T-helper 1 cell treated with Interleukin-12 subunit alpha and Interleukin-12 subunit beta and Interleukin-4 antibody, amounts not matched to agents 30 μg/mL and 1 μg/mL, for 36 hours (primary cell): ENCODE measurements around the gene ZSCAN20.

ENCODE experiments used
- H3K27ac Mint-ChIP-seq: one replicate; pipeline ENCODE4 v1.8.0; 2021; ENCODE audit warnings: mild to moderate bottlenecking, mixed read lengths
- H3K27me3 Mint-ChIP-seq: one replicate; pipeline ENCODE4 v1.8.0; 2021; ENCODE audit warnings: low read depth, mixed read lengths
- H3K36me3 Mint-ChIP-seq: one replicate; pipeline ENCODE4 v1.8.0; 2021; ENCODE audit warnings: low read depth, mixed read lengths
- H3K4me1 Mint-ChIP-seq: one replicate; pipeline ENCODE4 v1.8.0; 2021; ENCODE audit warnings: low read depth, mixed read lengths
- H3K4me3 Mint-ChIP-seq: one replicate; pipeline ENCODE4 v1.8.0; 2021; ENCODE audit warnings: mild to moderate bottlenecking, moderate library complexity, mixed read lengths
- H3K9me3 Mint-ChIP-seq: one replicate; pipeline ENCODE4 v1.8.0; 2021; ENCODE audit warnings: mixed read lengths

The ZSCAN20 gene

GRCh38 chr1:33436557-33437285 is 35.7 kb upstream of the ZSCAN20 start:
- Mint-ChIP-seq H3K9me3 (no peaks in the 10 kb centered on the region), H3K4me1 (no peaks in the 10 kb centered on the region), H3K36me3 (no peaks in the 10 kb centered on the region), H3K27ac (no peak overlapping the region), H3K4me3 (no peak overlapping the region), H3K27me3 (peaks cover 53% of the 10 kb centered on the region)

- Mint-ChIP-seq H3K4me1 (peaks cover 5% of the 10 kb centered on the region), H3K4me3 (no peak overlapping the region), H3K27ac (no peak overlapping the region), H3K36me3 (no peaks in the 10 kb centered on the region), H3K27me3 (peaks cover 63% of the 10 kb centered on the region), H3K9me3 (no peaks in the 10 kb centered on the region)
Measured at GRCh38 chr1:33438364-33439160, 33.9 kb upstream of the ZSCAN20 start.

- no peak overlapping the region for H3K27ac Mint-ChIP-seq
- peaks cover 5% of the 10 kb centered on the region for H3K4me1 Mint-ChIP-seq
- H3K36me3 Mint-ChIP-seq = no peaks in the 10 kb centered on the region
- peaks cover 57% of the 10 kb centered on the region for H3K27me3 Mint-ChIP-seq
- H3K4me3 Mint-ChIP-seq = no peak overlapping the region
- H3K9me3 Mint-ChIP-seq = no peaks in the 10 kb centered on the region
Measured at GRCh38 chr1:33439662-33440061, 32.8 kb upstream of the ZSCAN20 start.

GRCh38 chr1:33441088-33441745 is 31.2 kb upstream of the ZSCAN20 start:
- Mint-ChIP-seq H3K27ac (no peak overlapping the region), H3K36me3 (no peaks in the 10 kb centered on the region), H3K9me3 (no peaks in the 10 kb centered on the region), H3K27me3 (peaks cover 44% of the 10 kb centered on the region), H3K4me3 (no peak overlapping the region), H3K4me1 (peaks cover 18% of the 10 kb centered on the region)

GRCh38 chr1:33442141-33442540 is 30.3 kb upstream of the ZSCAN20 start:
- no peak overlapping the region for H3K27ac Mint-ChIP-seq
- no peak overlapping the region for H3K4me3 Mint-ChIP-seq
- H3K9me3 Mint-ChIP-seq = no peaks in the 10 kb centered on the region
- H3K4me1 Mint-ChIP-seq = peaks cover 23% of the 10 kb centered on the region
- no peaks in the 10 kb centered on the region for H3K36me3 Mint-ChIP-seq
- H3K27me3 Mint-ChIP-seq = peaks cover 39% of the 10 kb centered on the region

- H3K27ac Mint-ChIP-seq = no peak overlapping the region
- H3K36me3 Mint-ChIP-seq = no peaks in the 10 kb centered on the region
- H3K4me3 Mint-ChIP-seq = no peak overlapping the region
- peaks cover 41% of the 10 kb centered on the region for H3K27me3 Mint-ChIP-seq
- H3K9me3 Mint-ChIP-seq = no peaks in the 10 kb centered on the region
- H3K4me1 Mint-ChIP-seq = peaks cover 31% of the 10 kb centered on the region
Measured at GRCh38 chr1:33443080-33443704, 29.3 kb upstream of the ZSCAN20 start.

- Mint-ChIP-seq H3K9me3 (no peaks in the 10 kb centered on the region), H3K27me3 (peaks cover 44% of the 10 kb centered on the region), H3K4me1 (peaks cover 31% of the 10 kb centered on the region), H3K36me3 (no peaks in the 10 kb centered on the region), H3K4me3 (no peak overlapping the region), H3K27ac (no peak overlapping the region)
Measured at GRCh38 chr1:33443705-33444180, 28.7 kb upstream of the ZSCAN20 start.

- H3K27ac Mint-ChIP-seq = no peak overlapping the region
- peaks cover 48% of the 10 kb centered on the region for H3K27me3 Mint-ChIP-seq
- peaks cover 31% of the 10 kb centered on the region for H3K4me1 Mint-ChIP-seq
- no peaks in the 10 kb centered on the region for H3K9me3 Mint-ChIP-seq
- no peaks in the 10 kb centered on the region for H3K36me3 Mint-ChIP-seq
- no peak overlapping the region for H3K4me3 Mint-ChIP-seq
Measured at GRCh38 chr1:33445108-33445507, 27.3 kb upstream of the ZSCAN20 start.

- Mint-ChIP-seq H3K36me3 (no peaks in the 10 kb centered on the region), H3K9me3 (no peaks in the 10 kb centered on the region), H3K4me3 (no peak overlapping the region), H3K27me3 (peaks cover 52% of the 10 kb centered on the region), H3K27ac (peak overlapping the region; percentile 7), H3K4me1 (peaks cover 31% of the 10 kb centered on the region)
Measured at GRCh38 chr1:33446590-33446989, 25.9 kb upstream of the ZSCAN20 start.

GRCh38 chr1:33454646-33455282 is 17.7 kb upstream of the ZSCAN20 start:
- no peak overlapping the region for H3K4me3 Mint-ChIP-seq
- H3K27ac Mint-ChIP-seq = no peak overlapping the region
- H3K9me3 Mint-ChIP-seq = no peaks in the 10 kb centered on the region
- peaks cover 4% of the 10 kb centered on the region for H3K4me1 Mint-ChIP-seq
- peaks cover 25% of the 10 kb centered on the region for H3K27me3 Mint-ChIP-seq
- H3K36me3 Mint-ChIP-seq = no peaks in the 10 kb centered on the region

- H3K9me3 Mint-ChIP-seq = no peaks in the 10 kb centered on the region
- H3K27me3 Mint-ChIP-seq = peaks cover 20% of the 10 kb centered on the region
- H3K4me1 Mint-ChIP-seq = peaks cover 5% of the 10 kb centered on the region
- H3K36me3 Mint-ChIP-seq = no peaks in the 10 kb centered on the region
- no peak overlapping the region for H3K4me3 Mint-ChIP-seq
- H3K27ac Mint-ChIP-seq = no peak overlapping the region
Measured at GRCh38 chr1:33455539-33456501, 16.6 kb upstream of the ZSCAN20 start.

- no peak overlapping the region for H3K27ac Mint-ChIP-seq
- no peaks in the 10 kb centered on the region for H3K9me3 Mint-ChIP-seq
- H3K4me1 Mint-ChIP-seq = peaks cover 5% of the 10 kb centered on the region
- peaks cover 18% of the 10 kb centered on the region for H3K27me3 Mint-ChIP-seq
- no peak overlapping the region for H3K4me3 Mint-ChIP-seq
- H3K36me3 Mint-ChIP-seq = no peaks in the 10 kb centered on the region
Measured at GRCh38 chr1:33456502-33456886, 16.0 kb upstream of the ZSCAN20 start.

GRCh38 chr1:33459691-33460090 is 12.8 kb upstream of the ZSCAN20 start:
- H3K4me1 Mint-ChIP-seq = peaks cover 5% of the 10 kb centered on the region
- peaks cover 7% of the 10 kb centered on the region for H3K27me3 Mint-ChIP-seq
- H3K36me3 Mint-ChIP-seq = no peaks in the 10 kb centered on the region
- no peaks in the 10 kb centered on the region for H3K9me3 Mint-ChIP-seq
- H3K4me3 Mint-ChIP-seq = no peak overlapping the region
- no peak overlapping the region for H3K27ac Mint-ChIP-seq
